BE2C (cell line): ENCODE results near the gene GPC3.

ENCODE experiments used
- DNase-seq: peaks from one replicate; pipeline ENCODE4 v3.0.0-alpha.2; 2020
- H3K27me3 ChIP-seq: fragments of 250-450 bp; sonication (Bioruptor Pico); 2 replicates; pipeline ENCODE4 v1.5.1; 2020; ENCODE audit warnings: mild to moderate bottlenecking
- H3K36me3 ChIP-seq: fragments of 250-450 bp; sonication (Bioruptor Pico); 2 replicates; pipeline ENCODE4 v1.5.1; 2020; ENCODE audit warnings: mild to moderate bottlenecking
- H3K4me1 ChIP-seq: fragments of 250-450 bp; sonication (Bioruptor Pico); 2 replicates; pipeline ENCODE4 v1.5.1; 2020
- H3K4me3 ChIP-seq: 2 replicates; pipeline ENCODE4 v1.5.1; 2011; ENCODE audit warnings: low read depth, low read length
- H3K9me3 ChIP-seq: fragments of 250-450 bp; sonication (Bioruptor Pico); 2 replicates; pipeline ENCODE4 v1.5.1; 2020
- TF ChIP-seq, protein P1 (sequence below): IDR thresholded peaks from 2 replicates; pipeline ENCODE4 v1.5.1; 2012; ENCODE audit warnings: mild to moderate bottlenecking, low read depth, low read length

The GPC3 gene

DNA sequence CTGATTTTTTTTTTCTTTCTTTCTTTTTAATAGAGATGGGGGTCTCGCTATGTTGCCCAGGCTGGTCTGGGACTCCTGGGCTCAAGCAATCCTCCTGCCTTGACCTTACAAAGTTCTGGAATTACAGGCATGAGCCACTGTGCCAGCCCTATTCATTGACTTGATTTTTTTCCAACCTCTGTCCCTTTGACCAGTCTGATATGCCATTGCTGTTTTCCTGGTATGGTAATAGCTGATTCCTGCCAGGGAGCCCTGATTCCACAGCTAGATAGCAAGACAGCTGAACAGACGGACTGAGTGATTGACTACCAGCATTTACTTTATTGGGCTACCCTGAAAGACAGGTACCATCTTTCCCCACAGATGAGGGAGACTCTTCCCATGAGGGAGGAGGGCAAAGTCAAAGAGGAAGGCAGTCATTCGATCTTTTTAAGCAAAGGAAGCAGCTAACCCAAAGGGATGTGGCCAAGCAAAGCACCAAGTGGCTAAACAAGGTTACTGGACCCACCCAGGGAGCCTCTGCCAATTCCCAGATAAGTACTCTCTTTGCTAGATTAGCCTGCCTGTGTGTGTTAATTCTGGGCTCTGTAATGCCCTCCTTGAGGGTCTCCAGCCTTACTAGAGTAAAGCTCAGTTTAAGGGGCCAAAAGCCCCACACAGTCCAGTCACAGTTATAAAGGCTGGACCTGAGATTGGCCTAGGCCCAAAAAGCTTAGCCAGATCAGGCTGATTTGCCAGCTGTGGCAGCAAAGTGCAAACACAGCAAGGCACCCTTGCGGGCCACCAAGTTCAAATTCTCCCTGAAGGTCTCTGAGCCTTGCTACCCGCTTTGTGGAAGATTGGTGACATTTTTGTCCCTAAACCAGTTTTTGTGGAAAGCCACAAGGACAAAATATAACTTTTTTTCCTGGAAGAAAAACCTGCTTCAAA, 377.7 kb downstream of the GPC3 start:
- no peak for DNase-seq
- Histone ChIP-seq H3K36me3 (no peaks in the 10 kb centered on the region), H3K4me1 (no peaks in the 10 kb centered on the region), H3K9me3 (no peaks in the 10 kb centered on the region), H3K27me3 (no peaks in the 10 kb centered on the region), H3K4me3 (no peak overlapping the region)
- TF ChIP-seq, protein P1, sequence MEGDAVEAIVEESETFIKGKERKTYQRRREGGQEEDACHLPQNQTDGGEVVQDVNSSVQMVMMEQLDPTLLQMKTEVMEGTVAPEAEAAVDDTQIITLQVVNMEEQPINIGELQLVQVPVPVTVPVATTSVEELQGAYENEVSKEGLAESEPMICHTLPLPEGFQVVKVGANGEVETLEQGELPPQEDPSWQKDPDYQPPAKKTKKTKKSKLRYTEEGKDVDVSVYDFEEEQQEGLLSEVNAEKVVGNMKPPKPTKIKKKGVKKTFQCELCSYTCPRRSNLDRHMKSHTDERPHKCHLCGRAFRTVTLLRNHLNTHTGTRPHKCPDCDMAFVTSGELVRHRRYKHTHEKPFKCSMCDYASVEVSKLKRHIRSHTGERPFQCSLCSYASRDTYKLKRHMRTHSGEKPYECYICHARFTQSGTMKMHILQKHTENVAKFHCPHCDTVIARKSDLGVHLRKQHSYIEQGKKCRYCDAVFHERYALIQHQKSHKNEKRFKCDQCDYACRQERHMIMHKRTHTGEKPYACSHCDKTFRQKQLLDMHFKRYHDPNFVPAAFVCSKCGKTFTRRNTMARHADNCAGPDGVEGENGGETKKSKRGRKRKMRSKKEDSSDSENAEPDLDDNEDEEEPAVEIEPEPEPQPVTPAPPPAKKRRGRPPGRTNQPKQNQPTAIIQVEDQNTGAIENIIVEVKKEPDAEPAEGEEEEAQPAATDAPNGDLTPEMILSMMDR, result no peak

DNA sequence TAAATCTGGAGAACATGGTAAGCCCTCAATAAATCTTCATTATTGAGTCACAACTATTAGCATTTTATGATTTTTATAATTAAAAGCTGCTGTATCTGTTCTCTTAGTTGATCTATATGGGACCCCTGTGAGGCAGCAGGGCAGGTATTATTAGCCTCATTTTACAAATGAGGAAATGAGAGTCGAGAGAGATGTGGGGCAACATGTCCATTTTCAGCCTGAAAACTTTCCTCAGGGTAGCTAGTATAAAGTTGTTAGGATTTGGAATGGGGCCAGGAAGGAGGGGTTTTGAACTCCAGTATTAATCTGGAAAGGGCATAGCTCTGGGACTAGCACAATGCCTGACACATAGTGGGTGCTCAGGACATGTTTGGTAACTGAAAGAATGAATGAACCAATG, 378.4 kb downstream of the GPC3 start:
- no peak overlapping the region for H3K4me3 ChIP-seq
- TF ChIP-seq, protein P1, result no peak
- H3K36me3 ChIP-seq, result no peaks in the 10 kb centered on the region
- H3K9me3 ChIP-seq, result no peaks in the 10 kb centered on the region
- H3K4me1 ChIP-seq, result no peaks in the 10 kb centered on the region
- DNase-seq, result no peak
- H3K27me3 ChIP-seq, result no peaks in the 10 kb centered on the region

DNA sequence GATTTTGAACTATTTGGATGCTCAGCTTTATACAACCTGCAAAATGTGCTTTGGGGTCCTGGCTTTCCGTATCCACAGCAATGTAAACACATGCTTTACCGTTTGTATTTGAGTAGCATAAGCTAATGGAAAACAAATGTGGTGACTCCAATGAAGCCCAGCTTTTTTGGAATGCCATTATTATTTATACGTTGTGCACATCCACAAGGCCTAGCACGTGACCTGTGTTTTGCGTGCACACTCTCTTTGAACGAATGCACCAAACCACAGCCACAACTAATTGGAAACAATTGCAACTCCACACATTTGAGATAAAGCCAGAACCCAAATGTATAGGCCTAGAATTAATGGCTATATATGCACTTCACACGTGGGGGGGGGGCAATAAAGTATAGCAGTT, 380.6 kb downstream of the GPC3 start:
- Histone ChIP-seq H3K27me3 (no peaks in the 10 kb centered on the region), H3K4me3 (no peak overlapping the region), H3K4me1 (no peaks in the 10 kb centered on the region), H3K36me3 (no peaks in the 10 kb centered on the region), H3K9me3 (no peaks in the 10 kb centered on the region)
- no peak for DNase-seq
- TF ChIP-seq, protein P1, result no peak

DNA sequence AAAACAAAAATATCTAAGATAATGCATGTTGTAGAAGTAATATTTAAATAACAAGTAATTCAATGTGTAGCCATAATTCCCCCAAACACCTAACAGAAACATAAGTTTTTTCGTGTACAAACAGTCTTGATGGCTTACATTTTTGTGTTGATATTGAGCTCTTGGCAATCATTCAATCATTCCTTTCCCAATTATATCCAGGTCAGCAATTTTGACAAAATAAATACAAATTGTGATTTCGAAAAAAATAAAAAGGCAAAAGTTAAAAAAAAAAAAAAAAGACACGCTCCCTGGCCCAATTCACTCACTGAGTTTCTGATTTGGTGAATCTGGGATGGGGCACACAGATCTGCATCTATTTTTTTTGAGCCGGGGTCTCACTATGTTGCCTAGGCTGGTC, 382.5 kb downstream of the GPC3 start:
- H3K9me3 ChIP-seq, result no peaks in the 10 kb centered on the region
- no peaks in the 10 kb centered on the region for H3K36me3 ChIP-seq
- DNase-seq, result no peak
- H3K4me3 ChIP-seq, result no peak overlapping the region
- TF ChIP-seq, protein P1, result no peak
- no peaks in the 10 kb centered on the region for H3K4me1 ChIP-seq
- no peaks in the 10 kb centered on the region for H3K27me3 ChIP-seq

DNA sequence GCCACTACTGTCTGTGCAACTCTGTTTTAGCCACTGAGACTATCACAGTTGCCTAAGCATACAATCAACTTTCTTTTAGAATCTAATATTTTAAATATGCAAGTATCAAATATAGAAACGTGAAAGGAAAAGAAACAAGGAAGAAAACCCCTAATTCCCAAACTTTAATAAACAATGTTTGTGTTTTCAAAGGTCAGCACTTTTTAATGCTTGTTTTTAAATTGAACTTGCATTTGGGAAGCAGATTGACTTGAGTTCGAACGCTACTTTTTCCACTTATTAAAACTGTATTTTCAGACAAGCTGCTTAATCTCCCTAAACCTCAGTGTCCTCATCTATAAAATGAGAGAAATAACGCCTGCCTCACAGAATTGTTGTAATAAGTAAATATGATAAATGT, 384.3 kb downstream of the GPC3 start:
- no peaks in the 10 kb centered on the region for H3K4me1 ChIP-seq
- no peak for DNase-seq
- no peaks in the 10 kb centered on the region for H3K36me3 ChIP-seq
- no peaks in the 10 kb centered on the region for H3K9me3 ChIP-seq
- no peak overlapping the region for H3K4me3 ChIP-seq
- H3K27me3 ChIP-seq, result no peaks in the 10 kb centered on the region
- TF ChIP-seq, protein P1, result no peak

DNA sequence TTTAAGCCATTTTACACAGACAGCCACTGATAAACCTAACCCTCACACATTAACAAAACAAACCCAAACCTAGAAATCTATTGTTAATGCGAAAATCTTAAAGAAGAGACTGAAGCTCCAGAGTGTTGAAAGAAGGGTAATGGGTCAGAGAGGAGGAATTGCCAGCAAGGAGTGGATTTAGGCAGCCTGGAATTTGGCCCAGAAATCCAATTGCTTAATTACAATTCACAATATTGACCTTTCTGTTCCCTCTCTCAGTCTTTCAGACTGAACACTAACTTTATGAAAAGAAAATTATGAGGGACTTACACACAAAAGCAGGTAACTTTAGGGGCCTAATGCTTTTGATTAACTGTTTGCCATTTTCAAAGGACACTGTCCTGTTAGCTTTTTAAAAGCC, 384.9 kb downstream of the GPC3 start:
- Histone ChIP-seq H3K4me3 (no peak overlapping the region), H3K9me3 (no peaks in the 10 kb centered on the region), H3K36me3 (no peaks in the 10 kb centered on the region), H3K4me1 (no peaks in the 10 kb centered on the region), H3K27me3 (no peaks in the 10 kb centered on the region)
- TF ChIP-seq, protein P1, result no peak
- no peak for DNase-seq
